ENCODE data around the gene NELFE.

The NELFE gene

DNA sequence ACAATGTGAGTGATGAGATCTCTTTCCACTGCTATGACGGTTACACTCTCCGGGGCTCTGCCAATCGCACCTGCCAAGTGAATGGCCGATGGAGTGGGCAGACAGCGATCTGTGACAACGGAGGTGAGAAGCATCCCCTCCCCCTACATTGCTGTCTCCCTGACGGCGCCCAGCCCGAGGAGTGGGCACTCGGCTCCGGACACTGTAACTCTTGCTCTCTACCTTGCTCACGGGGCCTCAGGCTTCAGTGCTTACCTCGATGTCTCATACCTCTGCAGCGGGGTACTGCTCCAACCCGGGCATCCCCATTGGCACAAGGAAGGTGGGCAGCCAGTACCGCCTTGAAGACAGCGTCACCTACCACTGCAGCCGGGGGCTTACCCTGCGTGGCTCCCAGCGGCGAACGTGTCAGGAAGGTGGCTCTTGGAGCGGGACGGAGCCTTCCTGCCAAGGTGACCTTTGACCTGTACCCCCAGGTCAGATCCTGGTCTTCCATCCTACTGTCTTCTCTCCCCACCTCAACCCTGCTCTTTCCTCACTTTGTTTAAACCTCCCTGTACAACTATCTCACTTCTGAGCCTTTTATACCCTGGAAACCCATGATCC, 11.6 kb downstream of the NELFE start:
- Histone ChIP-seq H2AFZ (ENCODE audit: low read depth, low read length) (no peak overlapping the region), H4K8ac (ENCODE audit: low read length) (no peak overlapping the region), H3K14ac (ENCODE audit: low read length in 2 of 2) (no peak overlapping the region), H3K4me1 (ENCODE audit: control insufficient read depth, insufficient read depth, low read depth, low read length) (peaks cover 15% of the 10 kb centered on the region), H2BK5ac (ENCODE audit: low read depth, low read length, poor library complexity, severe bottlenecking) (no peak overlapping the region), H3K27ac (ENCODE audit: low read length, poor library complexity, severe bottlenecking) (no peak overlapping the region), H3K36me3 (ENCODE audit: control insufficient read depth in 1 of 2, insufficient read depth in 2 of 2, low read depth in 1 of 2, low read length in 2 of 2) (peaks cover 22 to 23% of the 10 kb centered on the region in 2 experiments), H3K4me2 (ENCODE audit: low read length, poor library complexity, severe bottlenecking) (no peak overlapping the region), H3K4me3 (ENCODE audit: insufficient read depth in 1 of 2, low read depth in 1 of 2, low read length in 2 of 2) (no peak overlapping the region), H2BK15ac (ENCODE audit: low read depth, poor library complexity, severe bottlenecking) (no peak overlapping the region), H3K79me1 (replicated peaks; ENCODE audit: low read length, poor library complexity, severe bottlenecking) (no peaks in the 10 kb centered on the region), H3K4ac (ENCODE audit: low read depth in 1 of 2, low read length in 2 of 2) (no peak overlapping the region), H2AK5ac (ENCODE audit: low read length, severe bottlenecking) (no peak overlapping the region), H3K27me3 (ENCODE audit: control insufficient read depth in 1 of 2, insufficient read depth in 1 of 2, low read length in 2 of 2) (peaks cover 0 to 19% of the 10 kb centered on the region in 2 experiments), H2BK120ac (ENCODE audit: low read depth, low read length) (no peak overlapping the region), H3K9me3 (ENCODE audit: control insufficient read depth, low read length) (no peaks in the 10 kb centered on the region), H3K9ac (ENCODE audit: low read length) (no peak overlapping the region), H3K18ac (ENCODE audit: low read depth in 1 of 2, low read length in 2 of 2) (no peak overlapping the region), H4K91ac (ENCODE audit: low read length) (no peak overlapping the region), H2BK12ac (ENCODE audit: low read length in 2 of 2) (no peak overlapping the region), H3K23ac (ENCODE audit: low read length in 2 of 2) (no peak overlapping the region)
- DNase-seq = no peak
- 92% methylated on average over 24 of the region's 24 CpGs for WGBS

GRCh38 chr6:31946370-31946885, 12.3 kb downstream of the NELFE start:
- H3K27me3 ChIP-seq (ENCODE audit: control insufficient read depth in 1 of 2, insufficient read depth in 1 of 2, low read length in 2 of 2) = peaks cover 0 to 19% of the 10 kb centered on the region in 2 experiments
- no peak overlapping the region for H2BK5ac ChIP-seq (ENCODE audit: low read depth, low read length, poor library complexity, severe bottlenecking)
- H3K9ac ChIP-seq (ENCODE audit: low read length) = peak overlapping the region; percentile 81
- H2AK5ac ChIP-seq (ENCODE audit: low read length, severe bottlenecking) = no peak overlapping the region
- H3K14ac ChIP-seq (ENCODE audit: low read length in 2 of 2) = no peak overlapping the region
- H3K4ac ChIP-seq (ENCODE audit: low read depth in 1 of 2, low read length in 2 of 2) = no peak overlapping the region
- H3K4me2 ChIP-seq (ENCODE audit: low read length, poor library complexity, severe bottlenecking) = no peak overlapping the region
- no peak overlapping the region for H2BK12ac ChIP-seq (ENCODE audit: low read length in 2 of 2)
- H3K36me3 ChIP-seq (ENCODE audit: control insufficient read depth in 1 of 2, insufficient read depth in 2 of 2, low read depth in 1 of 2, low read length in 2 of 2) = peaks cover 15% of the 10 kb centered on the region in 2 experiments
- no peak overlapping the region for H2BK120ac ChIP-seq (ENCODE audit: low read depth, low read length)
- H3K4me1 ChIP-seq (ENCODE audit: control insufficient read depth, insufficient read depth, low read depth, low read length) = peaks cover 15% of the 10 kb centered on the region
- no peaks in the 10 kb centered on the region for H3K9me3 ChIP-seq (ENCODE audit: control insufficient read depth, low read length)
- WGBS = 77% methylated on average over 11 of the region's 11 CpGs
- no peaks in the 10 kb centered on the region for H3K79me1 ChIP-seq (replicated peaks; ENCODE audit: low read length, poor library complexity, severe bottlenecking)
- no peak overlapping the region for H2BK15ac ChIP-seq (ENCODE audit: low read depth, poor library complexity, severe bottlenecking)
- H3K18ac ChIP-seq (ENCODE audit: low read depth in 1 of 2, low read length in 2 of 2) = no peak overlapping the region
- H4K91ac ChIP-seq (ENCODE audit: low read length) = no peak overlapping the region
- H3K4me3 ChIP-seq (ENCODE audit: insufficient read depth in 1 of 2, low read depth in 1 of 2, low read length in 2 of 2) = peak overlapping the region in 1 of 2 experiments; percentile 72
- DNase-seq = no peak
- no peak overlapping the region for H3K23ac ChIP-seq (ENCODE audit: low read length in 2 of 2)
- H2AFZ ChIP-seq (ENCODE audit: low read depth, low read length) = no peak overlapping the region
- H4K8ac ChIP-seq (ENCODE audit: low read length) = no peak overlapping the region
- H3K27ac ChIP-seq (ENCODE audit: low read length, poor library complexity, severe bottlenecking) = no peak overlapping the region

- Histone ChIP-seq H3K18ac (ENCODE audit: low read depth in 1 of 2, low read length in 2 of 2) (peak within 1 kb of the TSS in 1 of 2 experiments; percentile 40), H2BK15ac (ENCODE audit: low read depth, poor library complexity, severe bottlenecking) (no peak within 1 kb of the TSS), H3K27ac (ENCODE audit: low read length, poor library complexity, severe bottlenecking) (peak within 1 kb of the TSS; percentile 24), H2AFZ (ENCODE audit: low read depth, low read length) (no peak within 1 kb of the TSS), H2BK12ac (ENCODE audit: low read length in 2 of 2) (no peak within 1 kb of the TSS), H3K4me1 (ENCODE audit: control insufficient read depth, insufficient read depth, low read depth, low read length) (peaks cover 15% of the 10 kb centered on the region), H3K9me3 (ENCODE audit: control insufficient read depth, low read length) (no peaks in the 10 kb centered on the region), H4K8ac (ENCODE audit: low read length) (peak within 1 kb of the TSS; percentile 40), H2BK120ac (ENCODE audit: low read depth, low read length) (no peak within 1 kb of the TSS), H3K9ac (ENCODE audit: low read length) (peak within 1 kb of the TSS; percentile 81), H2AK5ac (ENCODE audit: low read length, severe bottlenecking) (no peak within 1 kb of the TSS), H4K91ac (ENCODE audit: low read length) (peak within 1 kb of the TSS; percentile 54), H3K23ac (ENCODE audit: low read length in 2 of 2) (no peak within 1 kb of the TSS), H3K14ac (ENCODE audit: low read length in 2 of 2) (no peak within 1 kb of the TSS), H2BK5ac (ENCODE audit: low read depth, low read length, poor library complexity, severe bottlenecking) (no peak within 1 kb of the TSS), H3K36me3 (ENCODE audit: control insufficient read depth in 1 of 2, insufficient read depth in 2 of 2, low read depth in 1 of 2, low read length in 2 of 2) (peaks cover 8% of the 10 kb centered on the region in 2 experiments), H3K4me3 (ENCODE audit: insufficient read depth in 1 of 2, low read depth in 1 of 2, low read length in 2 of 2) (peak within 1 kb of the TSS in 1 of 2 experiments; percentile 72), H3K4me2 (ENCODE audit: low read length, poor library complexity, severe bottlenecking) (no peak within 1 kb of the TSS), H3K27me3 (ENCODE audit: control insufficient read depth in 1 of 2, insufficient read depth in 1 of 2, low read length in 2 of 2) (peaks cover 0 to 19% of the 10 kb centered on the region in 2 experiments), H3K4ac (ENCODE audit: low read depth in 1 of 2, low read length in 2 of 2) (no peak within 1 kb of the TSS), H3K79me1 (replicated peaks; ENCODE audit: low read length, poor library complexity, severe bottlenecking) (no peaks in the 10 kb centered on the region)
- DNase-seq = peak; percentile 66
- WGBS = 63% methylated on average over 9 of the region's 11 CpGs
Measured at GRCh38 chr6:31945507-31946369, 13.0 kb downstream of the NELFE start, which contains the start of gene CFB. Gene CFB (plus strand): TSS chr6:31946095. CDS start chr6:31946222, 127 bp downstream.

DNA sequence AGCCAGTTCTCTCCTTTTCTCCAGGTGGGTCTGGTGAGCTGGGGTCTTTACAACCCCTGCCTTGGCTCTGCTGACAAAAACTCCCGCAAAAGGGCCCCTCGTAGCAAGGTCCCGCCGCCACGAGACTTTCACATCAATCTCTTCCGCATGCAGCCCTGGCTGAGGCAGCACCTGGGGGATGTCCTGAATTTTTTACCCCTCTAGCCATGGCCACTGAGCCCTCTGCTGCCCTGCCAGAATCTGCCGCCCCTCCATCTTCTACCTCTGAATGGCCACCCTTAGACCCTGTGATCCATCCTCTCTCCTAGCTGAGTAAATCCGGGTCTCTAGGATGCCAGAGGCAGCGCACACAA, 13.6 kb downstream of the NELFE start:
- no peak for DNase-seq
- Histone ChIP-seq H3K79me1 (replicated peaks; ENCODE audit: low read length, poor library complexity, severe bottlenecking) (no peaks in the 10 kb centered on the region), H4K8ac (ENCODE audit: low read length) (peak overlapping the region; percentile 40), H2BK5ac (ENCODE audit: low read depth, low read length, poor library complexity, severe bottlenecking) (no peak overlapping the region), H3K23ac (ENCODE audit: low read length in 2 of 2) (no peak overlapping the region), H3K9ac (ENCODE audit: low read length) (peak overlapping the region; percentile 81), H3K4ac (ENCODE audit: low read depth in 1 of 2, low read length in 2 of 2) (no peak overlapping the region), H2BK12ac (ENCODE audit: low read length in 2 of 2) (no peak overlapping the region), H3K27ac (ENCODE audit: low read length, poor library complexity, severe bottlenecking) (no peak overlapping the region), H3K4me3 (ENCODE audit: insufficient read depth in 1 of 2, low read depth in 1 of 2, low read length in 2 of 2) (peak overlapping the region in 1 of 2 experiments; percentile 72), H3K9me3 (ENCODE audit: control insufficient read depth, low read length) (no peaks in the 10 kb centered on the region), H3K36me3 (ENCODE audit: control insufficient read depth in 1 of 2, insufficient read depth in 2 of 2, low read depth in 1 of 2, low read length in 2 of 2) (peaks cover 2 to 7% of the 10 kb centered on the region in 2 experiments), H3K18ac (ENCODE audit: low read depth in 1 of 2, low read length in 2 of 2) (no peak overlapping the region), H3K4me1 (ENCODE audit: control insufficient read depth, insufficient read depth, low read depth, low read length) (peaks cover 16% of the 10 kb centered on the region), H2BK15ac (ENCODE audit: low read depth, poor library complexity, severe bottlenecking) (no peak overlapping the region), H3K27me3 (ENCODE audit: control insufficient read depth in 1 of 2, insufficient read depth in 1 of 2, low read length in 2 of 2) (peaks cover 0 to 19% of the 10 kb centered on the region in 2 experiments), H2AFZ (ENCODE audit: low read depth, low read length) (no peak overlapping the region), H2AK5ac (ENCODE audit: low read length, severe bottlenecking) (no peak overlapping the region), H2BK120ac (ENCODE audit: low read depth, low read length) (no peak overlapping the region), H3K4me2 (ENCODE audit: low read length, poor library complexity, severe bottlenecking) (no peak overlapping the region), H4K91ac (ENCODE audit: low read length) (peak overlapping the region; percentile 54), H3K14ac (ENCODE audit: low read length in 2 of 2) (no peak overlapping the region)
- 90% methylated on average over 9 of the region's 9 CpGs for WGBS

All from mesenchymal stem cell (in vitro differentiated cells and primary cell).